Measurements from ENCODE around the gene RGS6. TPM values are rescaled to one million over a fixed set of nuclear protein-coding genes. Genes with fewer than 3 reads are reported as not detected.

Gene RGS6
- total and polyA plus RNA-seq, 4 donors = 0.21 to 5.4 (median 0.45) TPM

DNA sequence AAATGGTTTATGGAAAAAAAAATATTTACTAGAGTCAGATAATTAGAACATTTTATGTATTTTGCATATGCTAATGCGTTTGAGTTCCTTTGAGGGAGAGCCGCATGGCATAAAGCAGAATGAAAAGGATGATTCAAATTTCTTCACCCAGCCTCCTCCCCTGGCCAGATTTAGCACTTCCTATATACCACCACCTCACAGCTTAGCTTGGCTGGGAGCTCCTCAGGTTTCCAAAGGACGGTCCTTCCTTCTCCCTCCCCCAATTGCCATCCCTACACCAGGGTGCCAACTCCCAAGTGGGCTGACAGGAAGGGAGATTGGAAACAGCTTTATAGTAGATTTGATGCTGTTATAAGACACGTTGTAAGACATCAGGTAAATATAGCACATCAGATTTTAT is 157.4 kb downstream of the RGS6 start:
- H3K27me3 ChIP-seq (ENCODE audit: control insufficient read depth in 3 of 3, insufficient read depth in 3 of 3, low read length in 2 of 3) = no peaks in the 10 kb centered on the region
- H3K4me1 ChIP-seq (ENCODE audit: control insufficient read depth in 5 of 5, insufficient read depth in 5 of 5, low read length in 5 of 5) = no peaks in the 10 kb centered on the region
- peaks cover 0 to 2% (median 0%) of the 10 kb centered on the region in 4 donors for H3K9me3 ChIP-seq (ENCODE audit: control insufficient read depth in 4 of 4, insufficient read depth in 3 of 4, low read length in 3 of 4)
- no peak overlapping the region for H3K9ac ChIP-seq (ENCODE audit: insufficient read depth in 1 of 2, low read length in 2 of 2)
- 64 to 73% methylated on average over 4 of the region's 4 CpGs for WGBS, 2 donors
- DNase-seq (no peak), ATAC-seq (ENCODE audit: insufficient read depth, low FRiP score) (no peak)
- TF ChIP-seq, protein P1, sequence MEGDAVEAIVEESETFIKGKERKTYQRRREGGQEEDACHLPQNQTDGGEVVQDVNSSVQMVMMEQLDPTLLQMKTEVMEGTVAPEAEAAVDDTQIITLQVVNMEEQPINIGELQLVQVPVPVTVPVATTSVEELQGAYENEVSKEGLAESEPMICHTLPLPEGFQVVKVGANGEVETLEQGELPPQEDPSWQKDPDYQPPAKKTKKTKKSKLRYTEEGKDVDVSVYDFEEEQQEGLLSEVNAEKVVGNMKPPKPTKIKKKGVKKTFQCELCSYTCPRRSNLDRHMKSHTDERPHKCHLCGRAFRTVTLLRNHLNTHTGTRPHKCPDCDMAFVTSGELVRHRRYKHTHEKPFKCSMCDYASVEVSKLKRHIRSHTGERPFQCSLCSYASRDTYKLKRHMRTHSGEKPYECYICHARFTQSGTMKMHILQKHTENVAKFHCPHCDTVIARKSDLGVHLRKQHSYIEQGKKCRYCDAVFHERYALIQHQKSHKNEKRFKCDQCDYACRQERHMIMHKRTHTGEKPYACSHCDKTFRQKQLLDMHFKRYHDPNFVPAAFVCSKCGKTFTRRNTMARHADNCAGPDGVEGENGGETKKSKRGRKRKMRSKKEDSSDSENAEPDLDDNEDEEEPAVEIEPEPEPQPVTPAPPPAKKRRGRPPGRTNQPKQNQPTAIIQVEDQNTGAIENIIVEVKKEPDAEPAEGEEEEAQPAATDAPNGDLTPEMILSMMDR (IDR thresholded peaks at IDR 0.05; ENCODE audit: control extremely low read depth, extremely low read depth) = no peak
- no peaks in the 10 kb centered on the region for H3K36me3 ChIP-seq (ENCODE audit: control insufficient read depth in 4 of 4, insufficient read depth in 4 of 4, low read length in 4 of 4)
- H3K27ac ChIP-seq (ENCODE audit: low read depth in 1 of 2, low read length in 1 of 2) = no peak overlapping the region
- no peak overlapping the region for H3K4me3 ChIP-seq

DNA sequence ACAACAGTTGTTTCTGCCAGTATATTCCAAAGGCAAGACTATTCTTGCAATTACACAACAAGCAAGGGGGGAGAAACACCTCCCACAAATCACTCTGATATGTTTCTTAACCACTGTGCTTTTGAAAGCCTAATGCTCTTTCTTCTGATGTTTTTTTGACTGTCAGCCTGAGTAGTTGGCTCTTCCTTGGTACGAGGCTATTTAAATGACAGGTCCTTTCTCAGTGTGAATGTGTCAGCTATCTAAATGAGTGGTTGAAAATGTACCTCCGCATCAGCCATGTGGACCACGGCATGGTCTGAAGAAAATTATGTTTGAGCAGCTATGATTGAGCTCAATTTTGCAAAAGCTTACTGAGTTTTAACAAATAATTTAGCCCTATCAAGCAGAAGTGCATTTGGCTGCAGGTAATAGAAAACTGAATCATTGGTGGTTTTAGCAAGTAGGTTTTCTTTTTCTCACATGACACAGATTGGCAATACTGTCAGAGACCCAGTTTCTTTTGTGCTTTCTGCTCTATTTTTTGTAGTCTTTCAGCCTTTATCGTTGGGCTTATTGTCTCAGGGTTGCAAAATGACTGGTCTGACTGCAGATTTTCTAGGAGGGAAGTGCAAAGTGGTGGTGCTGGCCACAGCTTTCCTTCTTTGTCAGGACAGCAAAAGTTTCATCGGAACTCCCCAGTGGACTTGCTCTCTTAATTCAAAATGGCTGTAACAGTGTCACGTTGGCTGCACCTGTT is 162.8 kb downstream of the RGS6 start:
- no peak for DNase-seq
- Histone ChIP-seq H3K4me1 (ENCODE audit: control insufficient read depth in 5 of 5, insufficient read depth in 5 of 5, low read length in 5 of 5) (peaks cover 0 to 6% (median 0%) of the 10 kb centered on the region in 5 donors), H3K36me3 (ENCODE audit: control insufficient read depth in 4 of 4, insufficient read depth in 4 of 4, low read length in 4 of 4) (no peaks in the 10 kb centered on the region), H3K4me3 (no peak overlapping the region), H3K27ac (ENCODE audit: low read depth in 1 of 2, low read length in 1 of 2) (no peak overlapping the region), H3K27me3 (ENCODE audit: control insufficient read depth in 3 of 3, insufficient read depth in 3 of 3, low read length in 2 of 3) (peaks cover 0 to 3% (median 0%) of the 10 kb centered on the region in 3 donors), H3K9ac (ENCODE audit: insufficient read depth in 1 of 2, low read length in 2 of 2) (no peak overlapping the region), H3K9me3 (ENCODE audit: control insufficient read depth in 4 of 4, insufficient read depth in 3 of 4, low read length in 3 of 4) (peaks cover 0 to 4% (median 0%) of the 10 kb centered on the region in 4 donors)
- TF ChIP-seq, protein P1 (IDR thresholded peaks at IDR 0.05; ENCODE audit: control extremely low read depth, extremely low read depth) = no peak
- WGBS, 2 donors = 77 to 81% methylated on average over 6 of the region's 6 CpGs
- ATAC-seq (ENCODE audit: insufficient read depth, low FRiP score) = no peak

DNA sequence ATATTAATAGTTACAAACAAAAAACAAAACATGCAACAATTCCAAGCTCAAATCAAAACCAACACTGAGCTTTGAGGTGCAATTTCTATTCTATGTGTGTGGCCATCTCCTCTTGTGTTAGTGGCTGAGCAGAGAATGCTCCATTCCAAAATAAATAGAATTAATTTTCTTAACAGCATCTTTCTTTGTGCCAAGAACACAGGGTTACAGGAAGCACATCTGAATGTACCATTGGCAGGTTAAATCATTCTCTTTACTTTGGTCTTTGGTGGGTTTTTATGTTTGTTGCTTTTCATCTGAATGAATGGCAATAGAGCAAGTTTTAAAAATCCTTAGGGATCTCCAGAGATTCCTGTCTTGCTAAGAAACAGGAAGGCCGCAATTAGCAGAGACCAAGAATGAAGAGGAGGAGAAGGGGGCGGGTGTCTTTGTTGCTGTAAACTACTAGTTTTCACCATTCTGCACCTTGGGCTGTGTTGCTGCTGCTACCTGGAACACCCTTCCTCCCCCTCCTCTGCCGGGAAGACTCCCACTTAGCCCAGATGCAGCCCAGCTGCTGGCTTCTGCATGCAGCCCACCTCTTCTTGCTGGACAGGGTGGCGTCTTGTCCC is 165.0 kb downstream of the RGS6 start:
- Histone ChIP-seq H3K27ac (ENCODE audit: low read depth in 1 of 2, low read length in 1 of 2) (no peak overlapping the region), H3K27me3 (ENCODE audit: control insufficient read depth in 3 of 3, insufficient read depth in 3 of 3, low read length in 2 of 3) (peaks cover 0 to 3% (median 0%) of the 10 kb centered on the region in 3 donors), H3K9me3 (ENCODE audit: control insufficient read depth in 4 of 4, insufficient read depth in 3 of 4, low read length in 3 of 4) (peaks cover 0 to 2% (median 0%) of the 10 kb centered on the region in 4 donors), H3K4me1 (ENCODE audit: control insufficient read depth in 5 of 5, insufficient read depth in 5 of 5, low read length in 5 of 5) (peaks cover 0 to 6% (median 0%) of the 10 kb centered on the region in 5 donors), H3K36me3 (ENCODE audit: control insufficient read depth in 4 of 4, insufficient read depth in 4 of 4, low read length in 4 of 4) (no peaks in the 10 kb centered on the region), H3K9ac (ENCODE audit: insufficient read depth in 1 of 2, low read length in 2 of 2) (no peak overlapping the region), H3K4me3 (no peak overlapping the region)
- 79 to 88% methylated on average over 4 of the region's 4 CpGs for WGBS, 2 donors
- ATAC-seq (ENCODE audit: insufficient read depth, low FRiP score) (no peak), DNase-seq (no peak)
- TF ChIP-seq, protein P1 (IDR thresholded peaks at IDR 0.05; ENCODE audit: control extremely low read depth, extremely low read depth) = no peak

Measured in lung (tissue), 12 donors.